ENCODE measurements around the gene ELK3. TPM values are rescaled to one million over a fixed set of nuclear protein-coding genes. Genes with fewer than 3 reads are reported as not detected.

The ELK3 gene
- total and polyA plus RNA-seq, 9 of the 15 experiments (the other 6 are each of a cell fraction or from before 2014, with no cell fraction given): 1.5 to 5.5 (median 2.9) TPM

DNA sequence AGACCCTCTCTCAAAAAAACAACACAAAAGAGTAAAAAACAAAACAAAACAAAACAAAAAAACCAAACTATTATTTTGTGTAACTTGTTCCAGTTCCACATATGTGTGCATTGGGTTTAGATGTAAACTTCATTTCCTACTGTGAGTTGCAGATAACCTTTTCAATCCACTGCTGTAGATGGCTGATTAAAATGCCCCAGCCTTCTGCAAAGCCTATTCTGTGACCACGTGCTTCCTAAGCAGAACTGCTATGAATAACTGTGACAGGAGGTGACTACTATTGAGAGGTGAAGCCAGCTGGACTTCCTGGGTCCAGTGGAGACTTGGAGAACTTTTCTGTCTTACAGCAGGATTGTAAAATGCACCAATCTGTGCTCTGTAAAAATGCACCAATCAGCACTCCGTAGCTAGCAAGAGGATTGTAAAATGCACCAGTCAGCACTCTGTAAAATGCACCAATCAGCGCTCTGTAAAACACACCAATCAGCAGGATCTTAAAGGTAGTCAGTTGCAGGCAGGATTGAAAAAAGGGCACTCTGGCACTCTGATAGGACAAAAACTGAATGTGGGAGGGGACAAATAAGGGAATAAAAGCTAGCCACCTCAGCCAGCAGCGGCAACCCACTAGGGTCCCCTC lies 10.3 kb upstream of the ELK3 start:
- peak in 2 of 4 experiments; percentile 20 to 33 for DNase-seq (ENCODE audit: extremely low read depth in 1 of 4, low spot score in 3 of 4)
- CTCF ChIA-PET (ENCODE audit: low intra/inter-chr PET ratio): interaction anchor here (0.7 kb wide), 1 partner anchor 243 kb away, joined by 3 read pairs; no protein-coding TSS in a partner anchor
- no peaks in the 10 kb centered on the region for H4K20me1 ChIP-seq (replicated peaks; ENCODE audit: control insufficient read depth, insufficient read depth, low read length)
- H3K9me1 ChIP-seq (ENCODE audit: control insufficient read depth, insufficient read depth, low read length): no peaks in the 10 kb centered on the region
- intact Hi-C loops (cut with micrococcal nuclease): no loop called here
- FAIRE-seq: peak; percentile 32
- no peak overlapping the region for H3K9ac ChIP-seq (ENCODE audit: insufficient read depth in 1 of 2, low read depth in 2 of 2, low read length in 2 of 2)
- no peak overlapping the region for H3K4me2 ChIP-seq (ENCODE audit: insufficient read depth, low read length)
- BruUV-seq (replicated peaks): no TSS peak
- H3K36me3 ChIP-seq (ENCODE audit: control insufficient read depth, insufficient read depth, low read length): no peaks in the 10 kb centered on the region
- peak; percentile 68; the same call in 2 of the 3 replicates for ATAC-seq
- H3K4me1 ChIP-seq (replicated peaks in 1 of 2; ENCODE audit: control insufficient read depth in 2 of 2, insufficient read depth in 2 of 2, low read length in 2 of 2): peaks cover 0 to 5% of the 10 kb centered on the region in 2 experiments; a peak in 1 of 5 replicates
- no peak overlapping the region for H3K27ac ChIP-seq (ENCODE audit: extremely low read depth, low read depth, low read length)
- H3K9me3 ChIP-seq (replicated peaks; ENCODE audit: control insufficient read depth, insufficient read depth, low read depth, low read length): no peaks in the 10 kb centered on the region
- H3K27me3 ChIP-seq (ENCODE audit: control insufficient read depth in 2 of 2, insufficient read depth in 2 of 2, low read length in 2 of 2): peaks cover 8 to 28% of the 10 kb centered on the region in 2 experiments; a peak in 4 of 5 replicates
- no peak overlapping the region for H3K4me3 ChIP-seq
- POLR2A ChIA-PET: no interaction called here
- no peaks in the 10 kb centered on the region for H3K79me2 ChIP-seq (ENCODE audit: control insufficient read depth, insufficient read depth, low read length)
- WGBS (ENCODE audit: insufficient coverage, low coverage, missing lambda C conversion rate): 20% methylated on average over 4 of the region's 4 CpGs
- no peak overlapping the region for H2AFZ ChIP-seq (ENCODE audit: low read depth, low read length)
- in situ Hi-C loops (cut with MboI): no loop called here
- TF ChIP-seq TSC22D4 (tag; IDR thresholded peaks at IDR 0.05) (no peak), ZNF766 (CRISPR knock-in tag; conservative IDR thresholded peaks at IDR 0.05) (no peak), ASH1L (IDR thresholded peaks at IDR 0.05; ENCODE audit: borderline replicate concordance, low read depth, partially characterized antibody) (peak; percentile 42), GTF2A2 (tag; IDR thresholded peaks at IDR 0.05) (no peak), LCOR (CRISPR knock-in tag; IDR thresholded peaks at IDR 0.05) (no peak), NR2F6 (CRISPR knock-in tag; IDR thresholded peaks at IDR 0.05) (no peak), SMARCA4 (IDR thresholded peaks at IDR 0.05) (no peak), TBP (optimal IDR thresholded peaks at IDR 0.05; ENCODE audit: low read depth, low read length) (no peak), NCOR1 (IDR thresholded peaks at IDR 0.05) (peak; percentile 37; the same call in 1 of the 2 replicates), TRIM24 (IDR thresholded peaks at IDR 0.05) (0 out of 4 replicates have a peak, but pooled peaks of 1 of the 2 experiments have one; percentile 25), KLF13 (tag; IDR thresholded peaks at IDR 0.05; ENCODE audit: borderline replicate concordance, low read depth) (no peak), TAL1 (IDR thresholded peaks at IDR 0.05) (peak; percentile 72), NFXL1 (CRISPR knock-in tag; IDR thresholded peaks at IDR 0.05) (no peak), GATA2 (CRISPR knock-in tag; IDR thresholded peaks at IDR 0.05) (no peak), ZNF3 (CRISPR knock-in tag; IDR thresholded peaks at IDR 0.05) (no peak), ELF2 (CRISPR knock-in tag; IDR thresholded peaks at IDR 0.05) (no peak), RAD21 (CRISPR knock-in tag; conservative IDR thresholded peaks at IDR 0.05 in 1 of 2, IDR thresholded peaks at IDR 0.05 in 1 of 2) (no peak), SAFB (IDR thresholded peaks at IDR 0.05; ENCODE audit: borderline replicate concordance, low read depth, low read length) (no peak), HNRNPLL (IDR thresholded peaks at IDR 0.05; ENCODE audit: low read depth, low read length, poor library complexity, severe bottlenecking) (no peak)
- TF ChIP-seq, protein P1, sequence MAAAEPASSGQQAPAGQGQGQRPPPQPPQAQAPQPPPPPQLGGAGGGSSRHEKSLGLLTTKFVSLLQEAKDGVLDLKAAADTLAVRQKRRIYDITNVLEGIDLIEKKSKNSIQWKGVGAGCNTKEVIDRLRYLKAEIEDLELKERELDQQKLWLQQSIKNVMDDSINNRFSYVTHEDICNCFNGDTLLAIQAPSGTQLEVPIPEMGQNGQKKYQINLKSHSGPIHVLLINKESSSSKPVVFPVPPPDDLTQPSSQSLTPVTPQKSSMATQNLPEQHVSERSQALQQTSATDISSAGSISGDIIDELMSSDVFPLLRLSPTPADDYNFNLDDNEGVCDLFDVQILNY (CRISPR knock-in tag; IDR thresholded peaks at IDR 0.05): no peak
- TF ChIP-seq, protein P2, sequence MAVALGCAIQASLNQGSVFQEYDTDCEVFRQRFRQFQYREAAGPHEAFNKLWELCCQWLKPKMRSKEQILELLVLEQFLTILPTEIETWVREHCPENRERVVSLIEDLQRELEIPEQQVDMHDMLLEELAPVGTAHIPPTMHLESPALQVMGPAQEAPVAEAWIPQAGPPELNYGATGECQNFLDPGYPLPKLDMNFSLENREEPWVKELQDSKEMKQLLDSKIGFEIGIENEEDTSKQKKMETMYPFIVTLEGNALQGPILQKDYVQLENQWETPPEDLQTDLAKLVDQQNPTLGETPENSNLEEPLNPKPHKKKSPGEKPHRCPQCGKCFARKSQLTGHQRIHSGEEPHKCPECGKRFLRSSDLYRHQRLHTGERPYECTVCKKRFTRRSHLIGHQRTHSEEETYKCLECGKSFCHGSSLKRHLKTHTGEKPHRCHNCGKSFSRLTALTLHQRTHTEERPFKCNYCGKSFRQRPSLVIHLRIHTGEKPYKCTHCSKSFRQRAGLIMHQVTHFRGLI (CRISPR knock-in tag; IDR thresholded peaks at IDR 0.05): no peak
